Measurements from ENCODE around the gene URM1. TPM values are rescaled to one million over a fixed set of nuclear protein-coding genes. Genes with fewer than 3 reads are reported as not detected.
"Not testable (repeated sequence)": the region's sequence is repeated elsewhere in the genome, so short reads cannot be mapped to it uniquely, and the experiment has no call there.

The URM1 gene
- total RNA-seq, 1 experiment from 2014 or later = 45.4 TPM

- TF ChIP-seq CTCF (IDR thresholded peaks at IDR 0.05) = peak; percentile 80
- no peak for TF ChIP-seq TCF7L2 (IDR thresholded peaks at IDR 0.05; ENCODE audit: low read depth, low read length)
- CTCF ChIA-PET = interaction anchor here (0.7 to 1.3 kb wide), 2 partner anchors 41 to 51 kb away, joined by 5 read pairs; partner anchors contain the start of gene URM1
- POLR2A ChIA-PET = interaction anchor here (0.7 kb wide), 1 partner anchor 8 kb away, joined by 3 read pairs; no protein-coding TSS in a partner anchor
- no peak overlapping the region for H3K4me3 ChIP-seq (ENCODE audit: low read depth in 2 of 2, low read length in 2 of 2)
- in situ Hi-C loops (cut with HindIII; ENCODE audit: low pct_unique_long_range_greater_than_20kb, low sequenced_read_pairs) = no loop called here
- no peaks in the 10 kb centered on the region for H3K27me3 ChIP-seq (ENCODE audit: control insufficient read depth, insufficient read depth, low read length)
- intact Hi-C loops (cut with micrococcal nuclease; ENCODE audit: unreplicated experiment) = loop anchor here (1.0 to 10.0 kb wide), 2 partner anchors 50 to 117 kb away; no protein-coding TSS in a partner anchor
- DNase-seq (ENCODE audit: low read depth, low spot score) = no peak
- H3K36me3 ChIP-seq (ENCODE audit: control insufficient read depth, insufficient read depth, low read length) = no peaks in the 10 kb centered on the region
- H3K27ac ChIP-seq (ENCODE audit: low read length) = no peak overlapping the region
- BruUV-seq (replicated peaks) = no TSS peak
- peak; percentile 38; the same call in 1 of the 2 replicates for ATAC-seq
- peaks cover 4% of the 10 kb centered on the region; the same call in 1 of the 2 replicates for H3K4me1 ChIP-seq (ENCODE audit: control insufficient read depth, insufficient read depth, low read length)
- H3K9me3 ChIP-seq (ENCODE audit: control insufficient read depth, insufficient read depth, low read depth, low read length) = no peaks in the 10 kb centered on the region
These were observed 41.1 kb downstream of the URM1 start for GRCh38 chr9:128412120-128412790.

GRCh38 chr9:128413728-128414127, 42.6 kb downstream of the URM1 start:
- ATAC-seq; in situ Hi-C loops (cut with HindIII; ENCODE audit: low pct_unique_long_range_greater_than_20kb, low sequenced_read_pairs); POLR2A ChIA-PET; H3K4me1 ChIP-seq (ENCODE audit: control insufficient read depth, insufficient read depth, low read length); CTCF ChIA-PET; BruUV-seq (replicated peaks); H3K27ac ChIP-seq (ENCODE audit: low read length); H3K36me3 ChIP-seq (ENCODE audit: control insufficient read depth, insufficient read depth, low read length); H3K9me3 ChIP-seq (ENCODE audit: control insufficient read depth, insufficient read depth, low read depth, low read length); H3K4me3 ChIP-seq (ENCODE audit: low read depth in 2 of 2, low read length in 2 of 2); H3K27me3 ChIP-seq (ENCODE audit: control insufficient read depth, insufficient read depth, low read length); DNase-seq (ENCODE audit: low read depth, low spot score): not testable (repeated sequence)
- intact Hi-C loops (cut with micrococcal nuclease; ENCODE audit: unreplicated experiment) = loop anchor here (10.0 kb wide), 1 partner anchor 119 kb away; no protein-coding TSS in a partner anchor

GRCh38 chr9:128414461-128414860, 43.3 kb downstream of the URM1 start:
- BruUV-seq (replicated peaks) = no TSS peak
- TF ChIP-seq REST (IDR thresholded peaks at IDR 0.05; ENCODE audit: insufficient read depth in 1 of 2, low read depth in 2 of 2, low read length in 1 of 2) (no peak), CTCF (IDR thresholded peaks at IDR 0.05) (peak; percentile 53)
- in situ Hi-C loops (cut with HindIII; ENCODE audit: low pct_unique_long_range_greater_than_20kb, low sequenced_read_pairs) (no loop called here), intact Hi-C loops (cut with micrococcal nuclease; ENCODE audit: unreplicated experiment) (loop anchor here (10.0 kb wide), 1 partner anchor 120 kb away; no protein-coding TSS in a partner anchor)
- ATAC-seq (peak; percentile 64; the same call in 1 of the 2 replicates), DNase-seq (ENCODE audit: low read depth, low spot score) (no peak)
- Histone ChIP-seq H3K4me1 (ENCODE audit: control insufficient read depth, insufficient read depth, low read length) (peaks cover 4% of the 10 kb centered on the region), H3K9me3 (ENCODE audit: control insufficient read depth, insufficient read depth, low read depth, low read length) (no peaks in the 10 kb centered on the region), H3K27me3 (ENCODE audit: control insufficient read depth, insufficient read depth, low read length) (no peaks in the 10 kb centered on the region), H3K27ac (ENCODE audit: low read length) (no peak overlapping the region), H3K36me3 (ENCODE audit: control insufficient read depth, insufficient read depth, low read length) (no peaks in the 10 kb centered on the region), H3K4me3 (ENCODE audit: low read depth in 2 of 2, low read length in 2 of 2) (no peak overlapping the region)
- ChIA-PET CTCF (interaction anchor here (0.6 kb wide), 1 partner anchor 320 kb away, joined by 3 read pairs; no protein-coding TSS in a partner anchor), POLR2A (no interaction called here)

Measured in Panc1 (cell line).